Panc1 (cell line): Measurements from ENCODE around the gene BRD3OS.

Source experiments
- CTCF ChIP-seq: fragments of 450-650 bp; IDR thresholded peaks from 2 replicates; pipeline ENCODE4 v1.5.1; 2017; ENCODE audit warnings: mild to moderate bottlenecking
- POLR2AphosphoS5 ChIP-seq: IDR thresholded peaks from 2 replicates; pipeline ENCODE4 v1.6.1; 2012; ENCODE audit warnings: mild to moderate bottlenecking, low read depth, low read length, moderate library complexity

GRCh38 chr9:133999851-134000265 lies 25.4 kb upstream of the BRD3OS start:
- TF ChIP-seq CTCF = no peak
- no peak for TF ChIP-seq POLR2AphosphoS5
